IPS-18c (cell line): ENCODE measurements around the gene WIPF1.

Source experiments
- H3K4me3 ChIP-seq: 2 replicates; pipeline ENCODE4 v1.7.0; 2013; ENCODE audit warnings: low read depth, mild to moderate bottlenecking, low read length, moderate library complexity; ENCODE audit not compliant: insufficient read depth
- H3K9me3 ChIP-seq: one replicate; pipeline ENCODE4 v1.6.1; 2013; ENCODE audit warnings: mild to moderate bottlenecking, low read length, moderate library complexity; ENCODE audit not compliant: control insufficient read depth, insufficient read depth

WIPF1 gene

DNA sequence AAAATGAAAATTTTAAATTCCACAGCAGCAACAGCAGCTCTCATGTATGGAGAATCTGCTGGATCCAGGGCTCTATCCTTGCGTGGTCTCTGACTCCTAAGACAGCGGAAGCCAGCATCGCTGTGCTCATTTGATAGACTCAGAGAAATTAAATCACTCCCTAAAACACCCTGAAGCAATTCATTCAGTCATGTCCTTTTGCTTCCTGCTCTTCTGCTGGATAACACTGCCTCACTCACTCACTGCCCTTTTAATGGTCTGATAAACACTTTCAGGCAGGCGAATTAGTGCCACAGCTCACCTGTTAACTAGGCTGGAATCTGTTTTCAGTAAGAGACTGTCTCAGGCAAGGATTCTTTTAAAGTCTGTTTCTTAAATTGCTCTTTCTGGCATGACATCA, 10.0 kb downstream of the WIPF1 start:
- H3K9me3 ChIP-seq, result no peaks in the 10 kb centered on the region
- H3K4me3 ChIP-seq, result no peak overlapping the region

DNA sequence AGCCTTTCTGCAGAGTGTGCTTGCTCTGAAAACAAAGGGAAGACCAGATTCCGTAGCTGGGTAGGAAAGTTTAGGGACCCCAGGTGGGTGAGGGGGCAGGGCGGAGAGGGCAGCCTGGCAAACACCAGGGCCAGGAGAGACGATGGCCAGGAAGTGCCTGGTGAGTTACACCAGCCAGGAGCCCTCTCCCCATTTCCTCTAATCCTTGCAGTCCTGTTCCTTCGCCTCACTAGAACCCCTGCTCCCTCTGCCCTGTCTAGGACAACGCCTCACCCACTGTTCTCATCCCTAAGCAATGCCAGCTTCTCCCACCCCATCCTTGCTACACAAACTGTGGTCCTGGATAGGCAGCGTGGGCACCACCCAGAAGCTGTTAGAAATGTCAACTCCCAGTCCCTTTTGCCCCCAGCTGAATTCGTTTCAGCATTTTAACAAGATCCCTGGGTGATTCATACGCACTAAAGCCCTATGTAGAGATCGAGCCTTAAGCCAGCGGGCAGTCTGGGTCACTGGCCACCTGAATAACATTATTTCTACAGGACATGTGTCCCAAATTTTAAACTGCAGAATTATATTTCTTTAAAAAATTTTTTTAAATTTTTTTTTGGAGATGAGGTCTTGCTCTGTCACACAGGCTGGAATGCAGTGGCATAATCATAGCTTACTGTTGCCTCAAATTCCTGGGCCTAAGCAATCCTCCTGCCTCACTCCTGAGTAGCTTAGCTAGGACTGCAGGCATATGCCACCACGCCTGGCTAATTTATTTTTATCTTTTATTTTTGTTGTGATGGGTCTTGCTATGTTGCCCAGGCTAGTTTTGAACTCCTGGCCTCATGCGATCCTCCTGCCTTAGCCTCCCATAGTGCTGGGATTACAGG, 10.9 kb downstream of the WIPF1 start:
- H3K4me3 ChIP-seq, result no peak overlapping the region
- H3K9me3 ChIP-seq, result no peaks in the 10 kb centered on the region

- no peak overlapping the region for H3K4me3 ChIP-seq
These were observed 11.8 kb downstream of the WIPF1 start for GRCh38 chr2:174585657-174586252.

DNA sequence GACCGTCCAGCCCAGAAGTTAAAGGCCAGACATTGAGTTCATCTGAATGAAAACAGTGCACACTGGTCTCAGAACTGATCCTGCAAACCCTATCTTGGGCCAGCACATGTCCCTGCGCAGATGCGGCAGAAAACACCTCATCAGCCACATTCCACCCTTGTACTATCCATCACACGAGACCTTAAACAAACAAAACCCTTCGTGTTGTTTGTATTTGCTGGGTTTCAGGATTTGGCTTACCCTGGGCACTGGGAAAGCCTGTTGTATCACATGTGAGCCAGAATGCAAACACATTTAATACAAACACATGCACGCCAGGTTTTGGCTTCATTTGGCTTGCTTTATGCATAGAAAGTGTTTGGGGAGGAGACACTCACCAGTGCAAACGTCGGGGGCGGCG, 12.5 kb downstream of the WIPF1 start:
- no peaks in the 10 kb centered on the region for H3K9me3 ChIP-seq

More at GRCh38 chr2:174585657-174586252, 11.8 kb downstream of the WIPF1 start:
- H3K9me3 ChIP-seq, result no peaks in the 10 kb centered on the region

GRCh38 chr2:174581491-174581890, 16.1 kb downstream of the WIPF1 start:
- H3K4me3 ChIP-seq, result no peak overlapping the region
- H3K9me3 ChIP-seq, result no peaks in the 10 kb centered on the region

More for the DNA sequence above, 12.5 kb downstream of the WIPF1 start:
- no peak overlapping the region for H3K4me3 ChIP-seq

DNA sequence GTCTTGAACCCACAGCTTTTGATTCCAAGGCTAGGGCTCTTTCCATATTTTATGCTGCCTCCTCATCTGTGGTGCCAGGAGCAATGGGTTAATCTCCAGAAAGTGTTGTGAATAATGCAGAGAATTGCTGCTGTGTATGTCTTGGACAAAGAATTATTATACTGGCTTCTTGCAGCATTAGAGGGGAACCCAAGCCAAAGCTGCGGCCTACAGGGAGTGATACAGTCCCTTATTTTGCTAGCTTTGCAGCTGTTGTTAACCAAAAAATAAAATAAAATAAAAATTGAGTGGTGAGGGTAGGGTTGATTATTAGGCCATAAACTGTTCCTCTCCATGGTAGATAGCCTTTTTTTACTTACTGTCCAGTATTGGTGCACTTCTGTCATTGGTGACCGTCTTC, 16.7 kb downstream of the WIPF1 start:
- Histone ChIP-seq H3K9me3 (no peaks in the 10 kb centered on the region), H3K4me3 (no peak overlapping the region)

DNA sequence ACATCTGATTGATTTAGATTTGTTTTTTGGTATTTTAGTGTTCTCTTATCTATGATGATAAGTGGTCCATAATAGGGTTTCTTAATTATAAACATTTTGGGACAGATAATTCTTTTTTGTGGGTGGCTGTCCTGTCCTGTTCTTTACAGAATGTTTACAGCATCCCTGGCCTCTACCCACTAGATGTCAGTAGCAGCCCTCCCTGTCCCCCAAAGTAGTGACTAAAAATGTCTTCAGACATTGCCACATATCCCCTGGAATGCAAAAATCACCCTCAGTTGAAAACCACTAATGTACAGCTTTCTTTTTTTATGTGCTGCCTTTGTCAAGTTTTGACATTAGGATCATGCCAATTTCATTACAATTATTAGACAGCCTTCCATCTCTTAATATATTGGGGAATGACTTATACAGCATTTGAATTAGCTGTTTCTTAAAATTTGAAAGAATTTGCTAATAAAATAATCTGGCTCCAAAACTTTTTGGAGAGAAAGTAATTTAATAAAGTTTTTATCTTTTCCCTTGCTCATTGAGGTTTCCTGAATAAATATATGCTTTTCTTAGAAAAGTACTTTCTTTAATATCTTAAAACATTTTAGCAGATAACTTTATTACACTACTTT, 19.5 kb downstream of the WIPF1 start:
- Histone ChIP-seq H3K9me3 (no peaks in the 10 kb centered on the region), H3K4me3 (no peak overlapping the region)

GRCh38 chr2:174575124-174575776, 22.4 kb downstream of the WIPF1 start:
- Histone ChIP-seq H3K4me3 (no peak overlapping the region), H3K9me3 (no peaks in the 10 kb centered on the region)

GRCh38 chr2:174574657-174575056, 22.9 kb downstream of the WIPF1 start:
- Histone ChIP-seq H3K9me3 (no peaks in the 10 kb centered on the region), H3K4me3 (no peak overlapping the region)

DNA sequence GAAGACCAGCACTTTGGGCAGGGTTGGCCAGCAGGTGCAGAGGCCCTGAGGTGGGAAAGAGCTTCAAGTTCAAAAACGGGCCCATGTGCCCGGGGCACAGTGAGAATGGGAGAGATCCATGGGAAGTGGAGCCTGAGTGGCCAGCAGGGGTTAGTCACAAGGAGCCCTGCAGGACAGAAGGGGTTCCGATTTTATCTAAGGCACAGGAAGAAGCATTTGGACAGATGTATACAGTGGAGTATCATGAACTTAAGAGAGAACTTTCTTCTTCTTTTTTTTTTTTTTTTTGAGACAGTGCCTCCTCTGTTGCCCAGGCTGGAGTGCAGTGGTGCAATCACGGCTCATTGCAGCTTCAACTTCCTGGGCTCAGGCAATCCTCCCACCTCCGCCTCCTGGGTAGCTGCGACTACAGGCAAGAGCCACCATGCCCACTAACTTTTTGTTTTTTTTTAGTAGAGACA, 24.0 kb downstream of the WIPF1 start:
- no peak overlapping the region for H3K4me3 ChIP-seq
- no peaks in the 10 kb centered on the region for H3K9me3 ChIP-seq

- Histone ChIP-seq H3K4me3 (no peak overlapping the region), H3K9me3 (no peaks in the 10 kb centered on the region)
These were observed 25.0 kb downstream of the WIPF1 start for GRCh38 chr2:174572556-174572955.

DNA sequence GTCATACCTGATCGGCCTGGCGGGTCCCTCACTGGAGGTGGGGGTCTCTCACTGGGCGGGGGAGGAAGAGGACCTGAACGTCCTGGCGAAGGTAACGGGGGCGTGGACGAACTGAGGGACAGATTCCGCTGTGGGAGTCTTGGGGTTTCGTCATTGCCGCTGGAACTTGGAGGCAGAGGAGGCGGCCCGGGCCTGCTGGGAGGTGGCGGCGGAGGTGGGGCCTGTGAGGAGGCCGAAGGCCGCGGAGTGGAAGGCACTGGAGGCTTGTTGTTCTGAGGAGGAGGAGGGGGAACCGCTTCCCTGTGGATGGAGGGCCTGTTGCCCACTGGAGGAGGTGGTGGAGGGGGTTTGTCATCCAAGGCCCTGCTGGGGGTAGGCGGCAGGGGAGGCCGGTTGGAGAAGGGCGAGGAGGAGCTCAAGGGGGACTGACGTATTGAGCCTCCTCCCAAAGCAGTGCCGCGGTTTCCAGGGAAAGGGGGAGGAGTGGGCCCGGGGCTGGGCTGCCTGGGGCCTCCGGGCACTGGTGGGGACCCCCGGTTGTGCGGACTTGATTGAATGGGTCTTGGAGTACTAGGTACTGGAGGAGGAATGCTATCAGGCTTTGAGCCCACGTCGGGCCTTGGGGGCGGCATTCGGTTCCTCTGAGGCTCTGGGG, 25.8 kb downstream of the WIPF1 start:
- no peak overlapping the region for H3K4me3 ChIP-seq
- H3K9me3 ChIP-seq, result no peaks in the 10 kb centered on the region

GRCh38 chr2:174570318-174570958, 27.2 kb downstream of the WIPF1 start:
- H3K9me3 ChIP-seq, result no peaks in the 10 kb centered on the region
- no peak overlapping the region for H3K4me3 ChIP-seq

DNA sequence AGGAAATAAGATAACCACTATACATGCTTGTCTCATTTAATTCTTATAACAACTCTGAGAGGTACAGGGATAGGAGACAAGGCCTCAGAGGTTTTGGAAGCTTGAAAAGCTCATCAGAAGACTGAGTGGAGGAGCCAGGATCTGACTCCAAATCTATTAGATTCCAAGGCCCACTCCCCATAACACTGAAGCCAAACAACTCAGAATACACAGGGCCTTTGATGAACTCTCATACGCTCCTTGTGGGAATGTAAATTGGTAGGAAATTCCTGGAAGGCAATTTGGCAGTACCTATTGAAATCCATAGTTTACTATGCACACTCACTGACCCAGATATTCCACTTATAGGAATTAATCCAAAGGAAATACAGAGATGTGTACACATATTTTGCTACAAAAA, 27.9 kb downstream of the WIPF1 start:
- no peaks in the 10 kb centered on the region for H3K9me3 ChIP-seq
- no peak overlapping the region for H3K4me3 ChIP-seq

DNA sequence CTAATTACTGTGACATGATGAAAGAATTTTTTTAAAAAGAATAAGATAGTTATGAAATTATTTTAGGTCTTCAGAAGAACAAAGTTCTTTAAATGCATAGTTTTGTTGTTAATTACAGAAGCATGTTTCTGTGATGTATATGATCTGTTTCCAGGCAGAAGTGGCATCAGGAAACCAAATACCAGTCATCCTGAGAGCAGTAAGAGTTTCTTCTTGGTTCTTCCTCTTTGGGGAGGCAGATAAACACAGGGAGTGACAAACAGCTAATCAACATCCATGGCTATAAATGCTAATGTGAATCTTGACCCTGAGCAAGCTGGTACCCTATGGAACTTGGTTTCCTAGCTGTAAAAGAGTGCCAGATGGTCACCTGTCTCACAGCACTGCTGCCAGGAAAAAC, 29.2 kb downstream of the WIPF1 start:
- Histone ChIP-seq H3K4me3 (no peak overlapping the region), H3K9me3 (no peaks in the 10 kb centered on the region)

GRCh38 chr2:174566871-174567270, 30.7 kb downstream of the WIPF1 start:
- Histone ChIP-seq H3K4me3 (no peak overlapping the region), H3K9me3 (no peaks in the 10 kb centered on the region)
